ENCODE results near the gene FGD2. TPM values are rescaled to one million over a fixed set of nuclear protein-coding genes. Genes with fewer than 3 reads are reported as not detected.
"Not testable (repeated sequence)": the region's sequence is repeated elsewhere in the genome, so short reads cannot be mapped to it uniquely, and the experiment has no call there.

The FGD2 gene
- total RNA-seq, 1 donor from 2014 or later = not detected

- Mint-ChIP-seq H3K9me3 (no peaks in the 10 kb centered on the region), H3K4me1 (peaks cover 21% of the 10 kb centered on the region), H3K27me3 (ENCODE audit: low read depth) (no peaks in the 10 kb centered on the region), H3K36me3 (ENCODE audit: low read depth) (no peaks in the 10 kb centered on the region), H3K27ac (ENCODE audit: unreplicated experiment) (peak within 1 kb of the TSS; percentile 98), H3K4me3 (peak within 1 kb of the TSS; percentile 98)
- no peak for TF ChIP-seq CTCF (conservative IDR thresholded peaks at IDR 0.05)
- peak; percentile 83 for DNase-seq (ENCODE audit: low read depth, low spot score)
These were observed 19.4 kb upstream of the FGD2 start, which contains the start of gene MTCH1 for GRCh38 chr6:36985808-36986703. MTCH1 (minus strand) TSS chr6:36986196; CDS start chr6:36986173, 23 bp downstream.

DNA sequence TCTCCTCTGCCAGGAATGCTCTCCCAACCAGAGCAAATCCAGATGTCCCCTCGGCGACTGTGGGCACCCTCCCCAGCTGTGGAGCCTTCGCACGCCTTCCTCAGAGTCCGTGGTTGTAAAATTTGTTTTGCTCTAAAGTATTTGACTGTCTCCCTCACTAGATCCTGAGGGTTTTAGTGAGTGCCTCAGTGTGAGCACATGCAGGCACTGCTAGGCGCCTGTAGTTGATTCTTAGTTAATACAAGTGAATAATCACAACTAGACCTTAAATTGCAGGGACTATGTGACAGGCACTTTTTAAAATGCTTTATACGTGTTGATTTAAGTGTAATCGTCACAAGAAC is 18.8 kb upstream of the FGD2 start:
- H3K4me3 Mint-ChIP-seq = peak overlapping the region; percentile 98
- TF ChIP-seq CTCF (conservative IDR thresholded peaks at IDR 0.05) = no peak
- DNase-seq (ENCODE audit: low read depth, low spot score) = no peak
- peak overlapping the region; percentile 98 for H3K27ac Mint-ChIP-seq (ENCODE audit: unreplicated experiment)
- no peaks in the 10 kb centered on the region for H3K9me3 Mint-ChIP-seq
- no peaks in the 10 kb centered on the region for H3K36me3 Mint-ChIP-seq (ENCODE audit: low read depth)
- H3K27me3 Mint-ChIP-seq (ENCODE audit: low read depth) = no peaks in the 10 kb centered on the region
- H3K4me1 Mint-ChIP-seq = peaks cover 18% of the 10 kb centered on the region

- TF ChIP-seq CTCF (conservative IDR thresholded peaks at IDR 0.05) = no peak
- peaks cover 14% of the 10 kb centered on the region for H3K4me1 Mint-ChIP-seq
- H3K4me3 Mint-ChIP-seq = no peak overlapping the region
- no peaks in the 10 kb centered on the region for H3K9me3 Mint-ChIP-seq
- H3K27me3 Mint-ChIP-seq (ENCODE audit: low read depth) = peaks cover 7% of the 10 kb centered on the region
- H3K27ac Mint-ChIP-seq (ENCODE audit: unreplicated experiment) = no peak overlapping the region
- DNase-seq (ENCODE audit: low read depth, low spot score) = no peak
- H3K36me3 Mint-ChIP-seq (ENCODE audit: low read depth) = no peaks in the 10 kb centered on the region
These were observed 16.2 kb upstream of the FGD2 start for GRCh38 chr6:36989264-36989663.

DNA sequence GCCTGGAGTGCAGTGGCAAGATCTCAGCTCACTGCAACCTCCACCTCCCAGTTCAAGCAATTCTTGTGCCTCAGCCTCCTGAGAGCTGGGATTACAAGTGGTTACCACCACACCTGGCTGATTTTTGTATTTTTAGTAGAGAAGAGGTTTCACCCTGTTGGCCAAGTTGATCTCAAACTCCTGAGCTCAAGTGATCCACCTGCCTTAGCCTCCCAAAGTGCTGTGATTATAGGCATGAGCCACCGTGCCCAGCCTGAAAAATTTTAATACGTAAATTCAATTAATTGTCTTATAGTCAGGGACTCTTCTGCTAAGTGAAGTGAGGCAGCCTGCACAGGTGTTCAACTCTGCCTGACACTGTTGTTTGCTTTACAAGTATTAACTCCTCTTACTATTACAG is 15.1 kb upstream of the FGD2 start:
- not testable (repeated sequence) for H3K9me3 Mint-ChIP-seq; H3K36me3 Mint-ChIP-seq (ENCODE audit: low read depth); H3K27ac Mint-ChIP-seq (ENCODE audit: unreplicated experiment); H3K27me3 Mint-ChIP-seq (ENCODE audit: low read depth); DNase-seq (ENCODE audit: low read depth, low spot score)
- peak overlapping the region; percentile 27 for H3K4me3 Mint-ChIP-seq
- peaks cover 14% of the 10 kb centered on the region for H3K4me1 Mint-ChIP-seq

- Mint-ChIP-seq H3K4me3 (no peak overlapping the region), H3K4me1 (peaks cover 23% of the 10 kb centered on the region), H3K9me3 (no peaks in the 10 kb centered on the region), H3K36me3 (ENCODE audit: low read depth) (no peaks in the 10 kb centered on the region), H3K27ac (ENCODE audit: unreplicated experiment) (peak overlapping the region; percentile 65), H3K27me3 (ENCODE audit: low read depth) (peaks cover 5% of the 10 kb centered on the region)
- no peak for TF ChIP-seq CTCF (conservative IDR thresholded peaks at IDR 0.05)
- DNase-seq (ENCODE audit: low read depth, low spot score) = no peak
These were observed 7.4 kb upstream of the FGD2 start for GRCh38 chr6:36997811-36998722.

All from neural crest cell (in vitro differentiated cells).